Keratinocyte (primary cell): ENCODE measurements around the gene CTNNA3. TPM values are rescaled to one million over a fixed set of nuclear protein-coding genes. Genes with fewer than 3 reads are reported as not detected.
"Not testable (repeated sequence)": the region's sequence is repeated elsewhere in the genome, so short reads cannot be mapped to it uniquely, and the experiment has no call there.

Experiments
- DNase-seq: peaks from one replicate; pipeline ENCODE4 v3.0.0-alpha.2; 2011; ENCODE audit warnings: low read depth, missing footprints, low spot score
- FAIRE-seq: peaks from 2 replicates; lab custom pipeline; 2011; peaks lifted over from hg19 to GRCh38; lab: Jason Lieb, UNC
- H2AFZ ChIP-seq: 2 replicates; pipeline ENCODE4 v1.6.0; 2012; ENCODE audit warnings: low read length, control low read depth, inconsistent platforms; ENCODE audit not compliant: control insufficient read depth
- H3K27ac ChIP-seq: 2 replicates; pipeline ENCODE4 v1.5.1; 2011; ENCODE audit warnings: low read length; ENCODE audit not compliant: control insufficient read depth, insufficient read depth
- H3K27me3 ChIP-seq: 3 replicates; pipeline ENCODE4 v1.6.0; 2011; ENCODE audit warnings: low read length; ENCODE audit not compliant: control insufficient read depth, insufficient read depth; ENCODE audit errors: extremely low read depth
- H3K36me3 ChIP-seq, 2 experiments: 2 replicates in 1 of 2; 3 replicates in 1 of 2; pipeline ENCODE4 v1.5.1; 2011; ENCODE audit warnings: low read length in 2 of 2, mild to moderate bottlenecking in 1 of 2; ENCODE audit not compliant: control insufficient read depth in 2 of 2, insufficient read depth in 2 of 2; ENCODE audit errors: extremely low read depth in 1 of 2
- H3K4me1 ChIP-seq: 3 replicates; pipeline ENCODE4 v1.5.1; 2011; ENCODE audit warnings: low read length; ENCODE audit not compliant: control insufficient read depth, insufficient read depth; ENCODE audit errors: extremely low read depth
- H3K4me2 ChIP-seq: 3 replicates; pipeline ENCODE4 v1.6.0; 2011; ENCODE audit warnings: low read depth, low read length; ENCODE audit not compliant: control insufficient read depth, insufficient read depth; ENCODE audit errors: extremely low read depth
- H3K4me3 ChIP-seq, 3 experiments: fragments of 200-600 bp in 1 of 3; sonication (generic) in 1 of 3; 2 replicates in 2 of 3; 3 replicates in 1 of 3; pipeline ENCODE4 v1.5.1; 2011 to 2016; ENCODE audit warnings: low read length in 3 of 3, mild to moderate bottlenecking in 3 of 3, control low read depth in 2 of 3, inconsistent platforms in 1 of 3, low read depth in 1 of 3, mixed read lengths in 1 of 3, mixed run types in 1 of 3, moderate library complexity in 1 of 3; ENCODE audit not compliant: control insufficient read depth in 2 of 3, insufficient read depth in 2 of 3; ENCODE audit errors: extremely low read depth in 1 of 3
- H3K79me2 ChIP-seq: 2 replicates; pipeline ENCODE4 v1.6.0; 2012; ENCODE audit warnings: low read length; ENCODE audit not compliant: control insufficient read depth, insufficient read depth
- H3K9ac ChIP-seq: 3 replicates; pipeline ENCODE4 v1.6.0; 2011; ENCODE audit warnings: low read length; ENCODE audit not compliant: control insufficient read depth, insufficient read depth; ENCODE audit errors: extremely low read depth
- H3K9me1 ChIP-seq: 3 replicates; pipeline ENCODE4 v1.6.0; 2011; ENCODE audit warnings: low read length; ENCODE audit not compliant: control insufficient read depth, insufficient read depth; ENCODE audit errors: extremely low read depth
- H3K9me3 ChIP-seq: 2 replicates; pipeline ENCODE4 v1.5.1; 2012; ENCODE audit warnings: low read depth, low read length; ENCODE audit not compliant: control insufficient read depth
- H4K20me1 ChIP-seq: 3 replicates; pipeline ENCODE4 v1.6.0; 2011; ENCODE audit warnings: low read length; ENCODE audit not compliant: control insufficient read depth, insufficient read depth; ENCODE audit errors: extremely low read depth
- EZH2 ChIP-seq: IDR thresholded peaks from one replicate; pipeline ENCODE4 v1.6.1; 2012; ENCODE audit warnings: inconsistent platforms, mild to moderate bottlenecking, low read length, moderate library complexity
- dilution Hi-C: fragments of 300-500 bp; cut with MboI; formaldehyde crosslinking; loops from one replicate; pipeline ENCODE4 v1.7.0; 2020; ENCODE audit warnings: low sequenced_read_pairs; ENCODE audit not compliant: extremely low pct_ligation_motif_present
- polyA plus RNA-seq, 5 experiments: library from polyadenylated mRNA; depleted of rRNA in 3 of 5; stranded (reverse) in 3 of 5; stranded (forward) in 1 of 5; unstranded in 1 of 5; fragments of >200 nt; gene quantifications; 1 replicate in 1 of 5; 2 replicates in 3 of 5; 3 replicates in 1 of 5; pipeline versions ENCODE4 v1.2.1 to v1.2.3, GENCODE V29; 2011 to 2012; ENCODE audit warnings: missing spikeins in 2 of 5, low read depth in 1 of 5, low replicate concordance in 1 of 5
- TF ChIP-seq, protein P1 (sequence below), 3 experiments: IDR thresholded peaks in 1 of 3; conservative IDR thresholded peaks in 1 of 3; optimal IDR thresholded peaks in 1 of 3; 2 replicates in 2 of 3; 3 replicates in 1 of 3; pipeline versions ENCODE3 to v1.5.1; 2011; ENCODE audit warnings: low read length in 3 of 3, mild to moderate bottlenecking in 3 of 3, moderate library complexity in 2 of 3, control low read depth in 1 of 3, inconsistent platforms in 1 of 3; ENCODE audit not compliant: insufficient read depth in 2 of 3; ENCODE audit errors: extremely low read depth in 1 of 3

Gene CTNNA3
- polyA plus RNA-seq, 1 donor (not counting 4 experiments of a cell fraction or from before 2014, with no cell fraction given) = 0.01 TPM

DNA sequence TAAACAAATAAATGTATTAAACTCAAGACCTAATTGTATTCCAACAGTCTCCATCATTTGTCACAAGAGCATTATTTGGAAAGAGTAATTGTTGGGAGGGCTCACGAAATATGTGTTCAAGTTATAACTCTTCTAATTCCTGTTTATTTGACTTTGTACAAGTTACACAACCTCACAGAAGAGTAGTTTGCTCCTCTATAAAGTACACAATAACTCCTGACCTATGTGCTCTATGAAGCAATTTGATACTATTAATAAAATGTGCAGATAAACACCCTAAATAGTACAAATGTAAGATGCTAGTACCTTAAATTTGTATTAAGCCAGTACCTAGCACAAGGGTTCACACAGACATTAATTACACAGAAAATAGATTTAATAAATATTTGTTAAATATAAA, 484.3 kb downstream of the CTNNA3 start:
- Histone ChIP-seq H3K9me1 (no peaks in the 10 kb centered on the region), H3K4me2 (no peak overlapping the region), H4K20me1 (no peaks in the 10 kb centered on the region), H3K9ac (no peak overlapping the region), H3K4me3 (no peak overlapping the region), H2AFZ (no peak overlapping the region), H3K36me3 (no peaks in the 10 kb centered on the region), H3K4me1 (no peaks in the 10 kb centered on the region), H3K79me2 (no peaks in the 10 kb centered on the region), H3K27ac (no peak overlapping the region), H3K27me3 (no peaks in the 10 kb centered on the region), H3K9me3 (no peaks in the 10 kb centered on the region)
- DNase-seq = no peak
- dilution Hi-C loops = no loop called here
- TF ChIP-seq, protein P1, sequence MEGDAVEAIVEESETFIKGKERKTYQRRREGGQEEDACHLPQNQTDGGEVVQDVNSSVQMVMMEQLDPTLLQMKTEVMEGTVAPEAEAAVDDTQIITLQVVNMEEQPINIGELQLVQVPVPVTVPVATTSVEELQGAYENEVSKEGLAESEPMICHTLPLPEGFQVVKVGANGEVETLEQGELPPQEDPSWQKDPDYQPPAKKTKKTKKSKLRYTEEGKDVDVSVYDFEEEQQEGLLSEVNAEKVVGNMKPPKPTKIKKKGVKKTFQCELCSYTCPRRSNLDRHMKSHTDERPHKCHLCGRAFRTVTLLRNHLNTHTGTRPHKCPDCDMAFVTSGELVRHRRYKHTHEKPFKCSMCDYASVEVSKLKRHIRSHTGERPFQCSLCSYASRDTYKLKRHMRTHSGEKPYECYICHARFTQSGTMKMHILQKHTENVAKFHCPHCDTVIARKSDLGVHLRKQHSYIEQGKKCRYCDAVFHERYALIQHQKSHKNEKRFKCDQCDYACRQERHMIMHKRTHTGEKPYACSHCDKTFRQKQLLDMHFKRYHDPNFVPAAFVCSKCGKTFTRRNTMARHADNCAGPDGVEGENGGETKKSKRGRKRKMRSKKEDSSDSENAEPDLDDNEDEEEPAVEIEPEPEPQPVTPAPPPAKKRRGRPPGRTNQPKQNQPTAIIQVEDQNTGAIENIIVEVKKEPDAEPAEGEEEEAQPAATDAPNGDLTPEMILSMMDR (optimal IDR thresholded peaks at IDR 0.05 in 1 of 3, IDR thresholded peaks at IDR 0.05 in 1 of 3, conservative IDR thresholded peaks at IDR 0.05 in 1 of 3; ENCODE audit: extremely low read depth in 1 of 3, insufficient read depth in 2 of 3, low read length in 3 of 3) = no peak
- no peak for TF ChIP-seq EZH2
- no peak for FAIRE-seq

DNA sequence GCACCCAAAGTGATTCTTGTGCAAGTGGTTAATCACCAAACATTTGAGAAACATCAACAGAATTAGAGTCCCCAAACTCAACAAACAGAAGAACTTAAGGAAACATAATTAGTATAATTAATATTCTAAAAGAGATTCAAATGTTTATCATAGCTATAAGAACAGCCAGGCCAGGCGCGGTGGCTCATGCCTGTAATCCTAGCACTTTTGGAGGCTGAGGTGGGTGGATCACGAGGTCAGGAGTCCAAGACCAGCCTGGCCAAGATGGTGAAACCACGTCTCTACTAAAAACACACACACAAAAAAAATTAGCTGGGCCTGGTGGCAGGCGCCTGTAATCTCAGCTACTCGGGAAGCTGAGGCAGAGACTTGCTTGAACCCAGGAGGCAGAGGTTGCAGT, 488.1 kb downstream of the CTNNA3 start:
- H4K20me1 ChIP-seq, H3K9me3 ChIP-seq, H3K27ac ChIP-seq, H2AFZ ChIP-seq, H3K4me3 ChIP-seq, H3K9me1 ChIP-seq, dilution Hi-C loops, H3K27me3 ChIP-seq, DNase-seq, H3K79me2 ChIP-seq, FAIRE-seq, H3K4me1 ChIP-seq, H3K36me3 ChIP-seq, H3K4me2 ChIP-seq, H3K9ac ChIP-seq: not testable (repeated sequence)

DNA sequence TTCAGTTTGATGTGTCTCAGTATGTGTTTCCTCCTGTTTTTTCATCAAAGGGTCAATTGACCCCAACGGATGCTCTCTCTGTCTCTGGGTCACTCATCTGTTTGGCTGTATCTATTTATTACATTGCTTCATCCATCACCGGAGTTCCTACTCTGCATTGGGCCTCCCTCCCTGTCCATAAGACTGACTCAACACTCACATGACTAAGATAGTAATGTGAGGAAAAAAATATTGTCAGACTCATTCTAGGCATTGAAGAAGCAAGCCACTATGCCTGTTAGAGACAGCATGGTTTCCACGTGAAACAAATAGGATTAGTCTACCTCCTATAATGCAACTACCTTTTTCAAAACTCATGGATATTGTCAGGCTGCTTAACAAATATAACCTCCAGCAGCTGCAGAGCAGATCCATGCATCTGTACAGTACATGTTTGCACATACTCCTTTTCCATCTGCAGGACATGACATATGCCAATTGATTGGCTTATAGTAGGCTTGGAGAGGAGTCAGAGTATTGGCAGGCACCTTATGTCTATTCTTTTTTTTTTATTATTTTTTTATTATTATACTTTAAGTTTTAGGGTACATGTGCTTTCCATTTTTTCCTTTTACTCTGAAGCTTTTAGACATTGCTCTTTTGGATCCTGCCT, 495.0 kb downstream of the CTNNA3 start:
- Histone ChIP-seq H3K79me2 (no peaks in the 10 kb centered on the region), H2AFZ (no peak overlapping the region), H3K27ac (no peak overlapping the region), H3K4me3 (no peak overlapping the region), H3K4me1 (no peaks in the 10 kb centered on the region), H4K20me1 (no peaks in the 10 kb centered on the region), H3K27me3 (no peaks in the 10 kb centered on the region), H3K36me3 (no peaks in the 10 kb centered on the region), H3K9me3 (no peaks in the 10 kb centered on the region), H3K9me1 (no peaks in the 10 kb centered on the region), H3K4me2 (no peak overlapping the region), H3K9ac (no peak overlapping the region)
- dilution Hi-C loops = no loop called here
- no peak for DNase-seq
- FAIRE-seq = no peak
- TF ChIP-seq EZH2 = no peak
- TF ChIP-seq, protein P1 (optimal IDR thresholded peaks at IDR 0.05 in 1 of 3, IDR thresholded peaks at IDR 0.05 in 1 of 3, conservative IDR thresholded peaks at IDR 0.05 in 1 of 3; ENCODE audit: extremely low read depth in 1 of 3, insufficient read depth in 2 of 3, low read length in 3 of 3) = no peak
